Lower leg skin (tissue), 3 donors: ENCODE measurements around the gene ACSL1.

ENCODE experiments used
- POLR2A ChIP-seq, 2 donors: fragments of 450-650 bp; IDR thresholded peaks; one replicate each; pipeline ENCODE4 v1.6.1; 2016 to 2017; ENCODE audit warnings: antibody characterized with exemption in 2 of 2, mild to moderate bottlenecking in 1 of 2, moderate library complexity in 1 of 2
- TF ChIP-seq, protein P1 (sequence below), 3 donors: fragments of 450-650 bp; IDR thresholded peaks; one replicate each; pipeline ENCODE4 v1.5.1; 2016; ENCODE audit warnings: antibody characterized with exemption in 3 of 3, mild to moderate bottlenecking in 3 of 3, moderate library complexity in 2 of 3

GRCh38 chr4:184831153-184831552, 5.4 kb upstream of the ACSL1 start:
- TF ChIP-seq, protein P1, sequence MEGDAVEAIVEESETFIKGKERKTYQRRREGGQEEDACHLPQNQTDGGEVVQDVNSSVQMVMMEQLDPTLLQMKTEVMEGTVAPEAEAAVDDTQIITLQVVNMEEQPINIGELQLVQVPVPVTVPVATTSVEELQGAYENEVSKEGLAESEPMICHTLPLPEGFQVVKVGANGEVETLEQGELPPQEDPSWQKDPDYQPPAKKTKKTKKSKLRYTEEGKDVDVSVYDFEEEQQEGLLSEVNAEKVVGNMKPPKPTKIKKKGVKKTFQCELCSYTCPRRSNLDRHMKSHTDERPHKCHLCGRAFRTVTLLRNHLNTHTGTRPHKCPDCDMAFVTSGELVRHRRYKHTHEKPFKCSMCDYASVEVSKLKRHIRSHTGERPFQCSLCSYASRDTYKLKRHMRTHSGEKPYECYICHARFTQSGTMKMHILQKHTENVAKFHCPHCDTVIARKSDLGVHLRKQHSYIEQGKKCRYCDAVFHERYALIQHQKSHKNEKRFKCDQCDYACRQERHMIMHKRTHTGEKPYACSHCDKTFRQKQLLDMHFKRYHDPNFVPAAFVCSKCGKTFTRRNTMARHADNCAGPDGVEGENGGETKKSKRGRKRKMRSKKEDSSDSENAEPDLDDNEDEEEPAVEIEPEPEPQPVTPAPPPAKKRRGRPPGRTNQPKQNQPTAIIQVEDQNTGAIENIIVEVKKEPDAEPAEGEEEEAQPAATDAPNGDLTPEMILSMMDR (IDR thresholded peaks at IDR 0.05): no peak
- TF ChIP-seq POLR2A (IDR thresholded peaks at IDR 0.05): no peak
